HEK293T (cell line): ENCODE data around the gene LMTK2.

ENCODE experiments used
- CTCF ChIA-PET: fragments of 350-600 bp; formaldehyde crosslinking; extraction: SDS; loops from one replicate; lab custom pipeline; 2021; ENCODE audit warnings: antibody characterized with exemption, inconsistent platforms; lab: Yijun Ruan, JAX
- POLR2A ChIA-PET: fragments of 350-600 bp; formaldehyde crosslinking; extraction: SDS; loops from one replicate; lab custom pipeline; 2020; ENCODE audit warnings: antibody characterized with exemption, inconsistent platforms; lab: Yijun Ruan, JAX
- DNase-seq: peaks from one replicate; pipeline ENCODE4 v3.0.0; 2012; ENCODE audit warnings: mixed read lengths; ENCODE audit errors: extremely low spot score
- ARNT ChIP-seq: fragments of 450-650 bp; IDR thresholded peaks from 2 replicates; pipeline ENCODE4 v1.6.1; 2017; ENCODE audit warnings: mild to moderate bottlenecking
- BHLHE40 ChIP-seq: fragments of 450-650 bp; IDR thresholded peaks from 2 replicates; pipeline ENCODE4 v1.6.1; 2016; ENCODE audit warnings: mild to moderate bottlenecking, moderate library complexity, borderline replicate concordance
- CTBP1 ChIP-seq: fragments of 450-650 bp; IDR thresholded peaks from 2 replicates; pipeline ENCODE4 v1.6.1; 2016; ENCODE audit warnings: borderline replicate concordance
- ELF4 ChIP-seq: fragments of 450-650 bp; IDR thresholded peaks from 2 replicates; pipeline ENCODE4 v1.6.1; 2017; ENCODE audit warnings: antibody characterized with exemption
- FOXA1 ChIP-seq: fragments of 450-650 bp; IDR thresholded peaks from 2 replicates; pipeline ENCODE4 v1.6.1; 2016; ENCODE audit warnings: mild to moderate bottlenecking
- FOXK2 ChIP-seq: fragments of 450-650 bp; IDR thresholded peaks from 2 replicates; pipeline ENCODE4 v1.6.1; 2016; ENCODE audit warnings: mild to moderate bottlenecking
- FOXM1 ChIP-seq: fragments of 450-650 bp; IDR thresholded peaks from 2 replicates; pipeline ENCODE4 v1.6.1; 2017; ENCODE audit warnings: mild to moderate bottlenecking, borderline replicate concordance
- HDGF ChIP-seq: fragments of 450-650 bp; IDR thresholded peaks from 2 replicates; pipeline ENCODE4 v1.6.1; 2017; ENCODE audit warnings: antibody characterized with exemption, borderline replicate concordance
- L3MBTL2 ChIP-seq: fragments of 450-650 bp; conservative IDR thresholded peaks from 2 replicates; pipeline ENCODE4 v1.6.1; 2016; ENCODE audit warnings: mild to moderate bottlenecking
- LEF1 ChIP-seq: fragments of 450-650 bp; IDR thresholded peaks from 2 replicates; pipeline ENCODE4 v1.6.1; 2017; ENCODE audit warnings: mild to moderate bottlenecking, borderline replicate concordance
- NFRKB ChIP-seq: fragments of 450-650 bp; IDR thresholded peaks from 2 replicates; pipeline ENCODE4 v1.6.1; 2016; ENCODE audit warnings: mild to moderate bottlenecking, moderate library complexity
- PKNOX1 ChIP-seq: fragments of 450-650 bp; IDR thresholded peaks from 2 replicates; pipeline ENCODE4 v1.6.1; 2016
- SP1 ChIP-seq: fragments of 450-650 bp; IDR thresholded peaks from 2 replicates; pipeline ENCODE4 v1.6.1; 2017
- SUZ12 ChIP-seq: fragments of 450-650 bp; IDR thresholded peaks from 2 replicates; pipeline ENCODE4 v1.6.1; 2016; ENCODE audit warnings: mild to moderate bottlenecking
- TARDBP ChIP-seq: fragments of 450-650 bp; IDR thresholded peaks from 2 replicates; pipeline ENCODE4 v1.6.1; 2016
- ZNF384 ChIP-seq: fragments of 450-650 bp; IDR thresholded peaks from 2 replicates; pipeline ENCODE4 v1.6.1; 2016

LMTK2 gene

GRCh38 chr7:98133621-98134303 lies 27.1 kb downstream of the LMTK2 start:
- DNase-seq, result no peak
- TF ChIP-seq PKNOX1 (no peak), FOXM1 (no peak), ARNT (no peak), TARDBP (no peak), CTBP1 (no peak), NFRKB (no peak), FOXK2 (no peak), SUZ12 (no peak), LEF1 (no peak), ZNF384 (no peak), FOXA1 (no peak), ELF4 (no peak), BHLHE40 (no peak), SP1 (no peak), HDGF (no peak), L3MBTL2 (no peak)
- CTCF ChIA-PET, result interaction anchor here (0.9 kb wide), 1 partner anchor 11 kb away, joined by 4 read pairs; no protein-coding TSS in a partner anchor
- POLR2A ChIA-PET, result no interaction called here

GRCh38 chr7:98134420-98135228 lies 28.0 kb downstream of the LMTK2 start:
- TF ChIP-seq TARDBP (no peak), L3MBTL2 (no peak), FOXK2 (no peak), SP1 (no peak), SUZ12 (no peak), PKNOX1 (no peak), FOXA1 (no peak), ARNT (no peak), HDGF (no peak), ZNF384 (no peak), NFRKB (no peak)
- DNase-seq, result no peak
- CTCF ChIA-PET, result interaction anchor here (0.9 kb wide), 1 partner anchor 10 kb away, joined by 4 read pairs; no protein-coding TSS in a partner anchor
- POLR2A ChIA-PET, result no interaction called here

- no peak for DNase-seq
- POLR2A ChIA-PET, result no interaction called here
- TF ChIP-seq SUZ12 (no peak), FOXM1 (no peak), PKNOX1 (no peak), SP1 (no peak), NFRKB (no peak), LEF1 (no peak), ELF4 (no peak), FOXK2 (no peak), ZNF384 (no peak), BHLHE40 (no peak), HDGF (no peak), L3MBTL2 (no peak), CTBP1 (no peak), FOXA1 (no peak), TARDBP (no peak), ARNT (no peak)
- CTCF ChIA-PET, result interaction anchor here (0.6 kb wide), 1 partner anchor 113 kb away, joined by 4 read pairs; no protein-coding TSS in a partner anchor
Observed at GRCh38 chr7:98135984-98136383, 29.3 kb downstream of the LMTK2 start.

DNA sequence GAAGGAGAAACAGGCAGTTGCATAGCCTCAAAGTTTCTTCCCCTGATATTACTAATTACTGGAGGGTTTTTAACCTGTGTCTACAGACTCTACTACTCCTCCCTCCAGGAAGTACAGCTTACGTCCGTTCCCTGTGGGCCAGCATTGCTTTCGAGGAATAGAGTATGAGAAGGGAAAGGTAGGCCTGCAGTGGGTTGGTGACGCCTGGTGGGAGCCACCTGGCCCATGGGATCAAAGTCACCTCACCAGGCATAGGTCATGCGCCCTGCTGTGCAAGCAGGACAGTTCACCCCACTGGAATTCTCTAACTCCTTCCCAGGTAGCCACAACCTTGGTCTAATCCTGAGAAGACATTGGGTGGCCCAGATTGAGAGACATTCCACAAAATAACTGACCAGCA lies 29.8 kb downstream of the LMTK2 start:
- ChIA-PET CTCF (no interaction called here), POLR2A (no interaction called here)
- no peak for DNase-seq
- TF ChIP-seq CTBP1, result no peak
- no peak for TF ChIP-seq ZNF384
- TF ChIP-seq FOXA1, result no peak

GRCh38 chr7:98137134-98137825 lies 30.6 kb downstream of the LMTK2 start:
- DNase-seq, result no peak
- ChIA-PET CTCF (no interaction called here), POLR2A (no interaction called here)
- TF ChIP-seq ELF4 (no peak), SP1 (no peak), FOXA1 (no peak), HDGF (no peak), PKNOX1 (no peak), SUZ12 (no peak), NFRKB (no peak), FOXK2 (no peak), TARDBP (no peak), L3MBTL2 (no peak), FOXM1 (no peak), ZNF384 (no peak), LEF1 (no peak), ARNT (no peak), CTBP1 (no peak), BHLHE40 (no peak)
